GM23338 (cell line): ENCODE data around the gene OR51I1. TPM values are rescaled to one million over a fixed set of nuclear protein-coding genes. Genes with fewer than 3 reads are reported as not detected.

ENCODE experiments used
- ATAC-seq: fragments of 200-7000 bp; cut with Tn5 transposase; 3 replicates; pipeline ENCODE4 v1.9.1; 2020
- DNase-seq: peaks from one replicate; pipeline ENCODE4 v3.0.0-alpha.2; 2015; ENCODE audit warnings: low spot score
- H2AFZ ChIP-seq: fragments of 200-600 bp; sonication (generic); 2 replicates; pipeline ENCODE4 v1.8.0; 2016; ENCODE audit warnings: antibody characterized with exemption, mild to moderate bottlenecking, moderate library complexity
- H3F3A ChIP-seq: fragments of 200-600 bp; sonication (generic); replicated peaks from 2 replicates; pipeline ENCODE4 v1.8.0; 2017; ENCODE audit warnings: antibody characterized with exemption, mixed run types, low read depth
- H3K27ac ChIP-seq: fragments of 200-600 bp; sonication (generic); 2 replicates; pipeline ENCODE4 v1.6.1; 2016; ENCODE audit warnings: low read depth
- H3K27me3 ChIP-seq: fragments of 200-600 bp; sonication (generic); 2 replicates; pipeline ENCODE4 v1.8.0; 2016; ENCODE audit warnings: mild to moderate bottlenecking, mixed run types, moderate library complexity; ENCODE audit not compliant: insufficient read depth
- H3K36me3 ChIP-seq: fragments of 200-600 bp; sonication (generic); 2 replicates; pipeline ENCODE4 v1.8.0; 2016; ENCODE audit warnings: mild to moderate bottlenecking; ENCODE audit not compliant: insufficient read depth
- H3K4me1 ChIP-seq: fragments of 200-600 bp; sonication (generic); 2 replicates; pipeline ENCODE4 v1.8.0; 2016; ENCODE audit warnings: mild to moderate bottlenecking, moderate library complexity; ENCODE audit not compliant: insufficient read depth
- H3K4me2 ChIP-seq: fragments of 200-600 bp; sonication (generic); 2 replicates; pipeline ENCODE4 v1.7.1; 2017; ENCODE audit warnings: mixed run types
- H3K4me3 ChIP-seq: fragments of 200-600 bp; sonication (generic); 2 replicates; pipeline ENCODE4 v1.6.1; 2016; ENCODE audit warnings: mixed run types
- H3K79me2 ChIP-seq: fragments of 200-600 bp; sonication (generic); replicated peaks from 2 replicates; pipeline ENCODE4 v1.8.0; 2017; ENCODE audit warnings: mild to moderate bottlenecking; ENCODE audit not compliant: insufficient read depth
- H3K9me2 ChIP-seq: fragments of 200-600 bp; sonication (generic); 2 replicates; pipeline ENCODE4 v1.8.0; 2017; ENCODE audit not compliant: insufficient read depth
- H4K20me1 ChIP-seq: fragments of 200-600 bp; sonication (generic); replicated peaks from 2 replicates; pipeline ENCODE4 v1.8.0; 2017; ENCODE audit warnings: mild to moderate bottlenecking; ENCODE audit not compliant: insufficient read depth
- H3K27ac Mint-ChIP-seq: 2 replicates; pipeline ENCODE4 v1.8.0; 2020; ENCODE audit warnings: inconsistent platforms, mild to moderate bottlenecking, moderate library complexity, mixed read lengths
- H3K27me3 Mint-ChIP-seq: 3 replicates; pipeline ENCODE4 v1.8.0; 2022; ENCODE audit warnings: low read depth, mild to moderate bottlenecking, moderate library complexity, mixed read lengths, inconsistent platforms; ENCODE audit not compliant: insufficient read depth, poor library complexity
- H3K36me3 Mint-ChIP-seq: 3 replicates; pipeline ENCODE4 v1.8.0; 2021; ENCODE audit warnings: low read depth, mild to moderate bottlenecking, inconsistent platforms, moderate library complexity, mixed read lengths
- H3K4me1 Mint-ChIP-seq: 3 replicates; pipeline ENCODE4 v1.8.0; 2020; ENCODE audit warnings: mild to moderate bottlenecking, inconsistent platforms, mixed read lengths
- H3K4me3 Mint-ChIP-seq: 3 replicates; pipeline ENCODE4 v1.8.0; 2021; ENCODE audit warnings: moderate library complexity, mild to moderate bottlenecking, inconsistent platforms, mixed read lengths
- H3K9me3 Mint-ChIP-seq: 3 replicates; pipeline ENCODE4 v1.8.0; 2020; ENCODE audit warnings: moderate library complexity, mild to moderate bottlenecking, inconsistent platforms, mixed read lengths
- POLR2AphosphoS5 ChIP-seq: IDR thresholded peaks from 2 replicates; pipeline ENCODE4 v1.6.1; 2016; ENCODE audit warnings: antibody characterized with exemption, low read depth
- ZNF114 ChIP-seq: fragments of 250-450 bp; sonication (Bioruptor Pico); IDR thresholded peaks from 2 replicates; pipeline ENCODE4 v1.5.0; 2020; ENCODE audit warnings: mild to moderate bottlenecking, moderate library complexity
- ZNF331 ChIP-seq: fragments of 250-450 bp; sonication (Bioruptor Pico); IDR thresholded peaks from 2 replicates; pipeline ENCODE4 v1.5.0; 2020; ENCODE audit warnings: low read depth, mild to moderate bottlenecking, moderate library complexity
- polyA plus RNA-seq: library from polyadenylated mRNA; unstranded; fragments of >200 nt; fragmentation: Nextera tagmentation; extraction: Ambion mirVana; gene quantifications from 2 replicates; pipeline ENCODE4 v1.2.1, GENCODE V29; 2016
- total RNA-seq: library from RNA; depleted of rRNA; stranded (reverse); fragments of >200 nt; shearing (Covaris generic); gene quantifications from 2 replicates; pipeline ENCODE4 v1.2.3, GENCODE V29; 2014; rRNA removed
- TF ChIP-seq, protein P1 (sequence below): fragments of 250-450 bp; sonication (Bioruptor Pico); IDR thresholded peaks from 2 replicates; pipeline ENCODE4 v1.5.0; 2020; ENCODE audit warnings: mild to moderate bottlenecking, moderate library complexity

OR51I1 gene
- total and polyA plus RNA-seq, 2 experiments from 2014 or later = 1.1 TPM; not detected in 1

- Mint-ChIP-seq H3K27ac (no peak overlapping the region), H3K27me3 (peaks cover 2% of the 10 kb centered on the region), H3K4me1 (peaks cover 3% of the 10 kb centered on the region; the same call in 2 of the 3 replicates), H3K4me3 (no peak overlapping the region), H3K9me3 (peaks cover 2% of the 10 kb centered on the region; the same call in 1 of the 3 replicates), H3K36me3 (no peaks in the 10 kb centered on the region)
- H3K36me3 ChIP-seq = no peaks in the 10 kb centered on the region
- H3F3A ChIP-seq = no peaks in the 10 kb centered on the region
- no peak for DNase-seq
- H3K79me2 ChIP-seq = no peaks in the 10 kb centered on the region
- no peak overlapping the region for H3K4me2 ChIP-seq
- no peak for TF ChIP-seq POLR2AphosphoS5
- TF ChIP-seq, protein P1, sequence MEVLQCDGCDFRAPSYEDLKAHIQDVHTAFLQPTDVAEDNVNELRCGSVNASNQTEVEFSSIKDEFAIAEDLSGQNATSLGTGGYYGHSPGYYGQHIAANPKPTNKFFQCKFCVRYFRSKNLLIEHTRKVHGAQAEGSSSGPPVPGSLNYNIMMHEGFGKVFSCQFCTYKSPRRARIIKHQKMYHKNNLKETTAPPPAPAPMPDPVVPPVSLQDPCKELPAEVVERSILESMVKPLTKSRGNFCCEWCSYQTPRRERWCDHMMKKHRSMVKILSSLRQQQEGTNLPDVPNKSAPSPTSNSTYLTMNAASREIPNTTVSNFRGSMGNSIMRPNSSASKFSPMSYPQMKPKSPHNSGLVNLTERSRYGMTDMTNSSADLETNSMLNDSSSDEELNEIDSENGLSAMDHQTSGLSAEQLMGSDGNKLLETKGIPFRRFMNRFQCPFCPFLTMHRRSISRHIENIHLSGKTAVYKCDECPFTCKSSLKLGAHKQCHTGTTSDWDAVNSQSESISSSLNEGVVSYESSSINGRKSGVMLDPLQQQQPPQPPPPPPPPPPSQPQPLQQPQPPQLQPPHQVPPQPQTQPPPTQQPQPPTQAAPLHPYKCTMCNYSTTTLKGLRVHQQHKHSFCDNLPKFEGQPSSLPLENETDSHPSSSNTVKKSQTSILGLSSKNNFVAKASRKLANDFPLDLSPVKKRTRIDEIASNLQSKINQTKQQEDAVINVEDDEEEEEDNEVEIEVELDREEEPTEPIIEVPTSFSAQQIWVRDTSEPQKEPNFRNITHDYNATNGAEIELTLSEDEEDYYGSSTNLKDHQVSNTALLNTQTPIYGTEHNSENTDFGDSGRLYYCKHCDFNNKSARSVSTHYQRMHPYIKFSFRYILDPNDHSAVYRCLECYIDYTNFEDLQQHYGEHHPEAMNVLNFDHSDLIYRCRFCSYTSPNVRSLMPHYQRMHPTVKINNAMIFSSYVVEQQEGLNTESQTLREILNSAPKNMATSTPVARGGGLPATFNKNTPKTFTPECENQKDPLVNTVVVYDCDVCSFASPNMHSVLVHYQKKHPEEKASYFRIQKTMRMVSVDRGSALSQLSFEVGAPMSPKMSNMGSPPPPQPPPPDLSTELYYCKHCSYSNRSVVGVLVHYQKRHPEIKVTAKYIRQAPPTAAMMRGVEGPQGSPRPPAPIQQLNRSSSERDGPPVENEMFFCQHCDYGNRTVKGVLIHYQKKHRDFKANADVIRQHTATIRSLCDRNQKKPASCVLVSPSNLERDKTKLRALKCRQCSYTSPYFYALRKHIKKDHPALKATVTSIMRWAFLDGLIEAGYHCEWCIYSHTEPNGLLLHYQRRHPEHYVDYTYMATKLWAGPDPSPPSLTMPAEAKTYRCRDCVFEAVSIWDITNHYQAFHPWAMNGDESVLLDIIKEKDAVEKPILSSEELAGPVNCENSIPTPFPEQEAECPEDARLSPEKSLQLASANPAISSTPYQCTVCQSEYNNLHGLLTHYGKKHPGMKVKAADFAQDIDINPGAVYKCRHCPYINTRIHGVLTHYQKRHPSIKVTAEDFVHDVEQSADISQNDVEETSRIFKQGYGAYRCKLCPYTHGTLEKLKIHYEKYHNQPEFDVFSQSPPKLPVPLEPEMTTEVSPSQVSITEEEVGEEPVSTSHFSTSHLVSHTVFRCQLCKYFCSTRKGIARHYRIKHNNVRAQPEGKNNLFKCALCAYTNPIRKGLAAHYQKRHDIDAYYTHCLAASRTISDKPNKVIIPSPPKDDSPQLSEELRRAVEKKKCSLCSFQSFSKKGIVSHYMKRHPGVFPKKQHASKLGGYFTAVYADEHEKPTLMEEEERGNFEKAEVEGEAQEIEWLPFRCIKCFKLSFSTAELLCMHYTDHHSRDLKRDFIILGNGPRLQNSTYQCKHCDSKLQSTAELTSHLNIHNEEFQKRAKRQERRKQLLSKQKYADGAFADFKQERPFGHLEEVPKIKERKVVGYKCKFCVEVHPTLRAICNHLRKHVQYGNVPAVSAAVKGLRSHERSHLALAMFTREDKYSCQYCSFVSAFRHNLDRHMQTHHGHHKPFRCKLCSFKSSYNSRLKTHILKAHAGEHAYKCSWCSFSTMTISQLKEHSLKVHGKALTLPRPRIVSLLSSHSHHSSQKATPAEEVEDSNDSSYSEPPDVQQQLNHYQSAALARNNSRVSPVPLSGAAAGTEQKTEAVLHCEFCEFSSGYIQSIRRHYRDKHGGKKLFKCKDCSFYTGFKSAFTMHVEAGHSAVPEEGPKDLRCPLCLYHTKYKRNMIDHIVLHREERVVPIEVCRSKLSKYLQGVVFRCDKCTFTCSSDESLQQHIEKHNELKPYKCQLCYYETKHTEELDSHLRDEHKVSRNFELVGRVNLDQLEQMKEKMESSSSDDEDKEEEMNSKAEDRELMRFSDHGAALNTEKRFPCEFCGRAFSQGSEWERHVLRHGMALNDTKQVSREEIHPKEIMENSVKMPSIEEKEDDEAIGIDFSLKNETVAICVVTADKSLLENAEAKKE (CRISPR knock-in tag) = 0 out of 2 replicates have a peak, but pooled peaks have one; percentile 1
- H3K4me1 ChIP-seq = no peaks in the 10 kb centered on the region
- peak; percentile 34 for ATAC-seq
- no peak overlapping the region for H2AFZ ChIP-seq
- 0 out of 2 replicates have a peak, but pooled peaks cover 3% of the 10 kb centered on the region for H3K9me2 ChIP-seq
- H3K27me3 ChIP-seq = no peaks in the 10 kb centered on the region
- H3K27ac ChIP-seq = no peak overlapping the region
- H3K4me3 ChIP-seq = no peak overlapping the region
- no peaks in the 10 kb centered on the region for H4K20me1 ChIP-seq
Observed at GRCh38 chr11:5398936-5399335, 42.4 kb downstream of the OR51I1 start.

DNA sequence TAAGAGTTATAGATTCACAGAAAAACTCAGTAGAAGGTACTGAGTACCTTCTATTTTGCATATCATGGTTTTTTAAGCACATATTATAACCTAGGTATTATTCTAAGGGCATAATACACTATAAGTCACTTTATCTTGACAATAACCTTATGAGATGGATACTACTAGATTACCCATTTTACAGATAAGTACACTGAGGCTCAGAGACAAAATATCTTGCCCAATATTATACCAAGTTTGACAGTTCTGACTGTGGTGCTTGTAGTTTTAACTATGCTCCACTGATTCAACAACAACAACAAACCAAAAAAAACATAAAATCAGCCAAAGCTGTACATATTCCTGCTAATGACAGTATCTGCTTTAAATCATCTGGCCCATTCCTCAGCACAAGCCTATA, 47.2 kb downstream of the OR51I1 start:
- TF ChIP-seq ZNF331 (CRISPR knock-in tag) (no peak), ZNF114 (CRISPR knock-in tag) (no peak)
- Histone ChIP-seq H3K36me3 (no peaks in the 10 kb centered on the region), H4K20me1 (no peaks in the 10 kb centered on the region), H3K4me1 (no peaks in the 10 kb centered on the region), H2AFZ (no peak overlapping the region), H3K27me3 (no peaks in the 10 kb centered on the region), H3K4me3 (no peak overlapping the region), H3K79me2 (no peaks in the 10 kb centered on the region), H3K4me2 (no peak overlapping the region), H3F3A (no peaks in the 10 kb centered on the region), H3K27ac (no peak overlapping the region), H3K9me2 (0 out of 2 replicates have a peak, but pooled peaks cover 3% of the 10 kb centered on the region)
- peaks cover 2% of the 10 kb centered on the region for H3K27me3 Mint-ChIP-seq
- ATAC-seq (no peak), DNase-seq (no peak)
- peaks cover 3% of the 10 kb centered on the region; the same call in 2 of the 3 replicates for H3K4me1 Mint-ChIP-seq
- no peaks in the 10 kb centered on the region for H3K36me3 Mint-ChIP-seq
- H3K27ac Mint-ChIP-seq = no peak overlapping the region
- H3K9me3 Mint-ChIP-seq = no peaks in the 10 kb centered on the region; the same call in 2 of the 3 replicates
- no peak overlapping the region for H3K4me3 Mint-ChIP-seq

Other genes with a start within 250 kb of the OR51I1 start
- gene OR51V1, start 240.8 kb downstream of the OR51I1 start, total RNA-seq = not detected in 2 replicates
- gene OR51V1, start 240.8 kb downstream of the OR51I1 start, polyA plus RNA-seq = not detected in 2 replicates
- gene HBB, start 214.4 kb downstream of the OR51I1 start, total RNA-seq = not detected in 2 replicates
- gene HBB, start 214.4 kb downstream of the OR51I1 start, polyA plus RNA-seq = not detected in 2 replicates
- not detected in 2 replicates for gene HBD, start 207.0 kb downstream of the OR51I1 start, total RNA-seq
- not detected in 2 replicates for gene HBD, start 207.0 kb downstream of the OR51I1 start, polyA plus RNA-seq
- gene HBG1, start 191.7 kb downstream of the OR51I1 start, total RNA-seq = not detected in 2 replicates
- not detected in 2 replicates for gene HBG1, start 191.7 kb downstream of the OR51I1 start, polyA plus RNA-seq
- gene HBG2, start 186.7 kb downstream of the OR51I1 start, total RNA-seq = not detected in 2 replicates
- not detected in 2 replicates for gene HBG2, start 186.7 kb downstream of the OR51I1 start, polyA plus RNA-seq
- 1.0 TPM in 1 of 2 replicates, not detected in the other for gene HBE1, start 171.6 kb downstream of the OR51I1 start, total RNA-seq
- not detected in 2 replicates for gene HBE1, start 171.6 kb downstream of the OR51I1 start, polyA plus RNA-seq
- gene OR51B4, start 139.6 kb downstream of the OR51I1 start, total RNA-seq = not detected in 2 replicates
- gene OR51B4, start 139.6 kb downstream of the OR51I1 start, polyA plus RNA-seq = not detected in 2 replicates
- not detected in 2 replicates for gene OR51B2, start 117.2 kb downstream of the OR51I1 start, total RNA-seq
- gene OR51B2, start 117.2 kb downstream of the OR51I1 start, polyA plus RNA-seq = not detected in 2 replicates
- not detected in 2 replicates for gene OR51B5, start 98.0 kb downstream of the OR51I1 start, total RNA-seq
- gene OR51B5, start 98.0 kb downstream of the OR51I1 start, polyA plus RNA-seq = not detected in 2 replicates
- not detected in 2 replicates for gene OR51B6, start 90.0 kb downstream of the OR51I1 start, total RNA-seq
- not detected in 2 replicates for gene OR51B6, start 90.0 kb downstream of the OR51I1 start, polyA plus RNA-seq
- 0.03 and 0.35 TPM in 2 replicates for gene OR51M1, start 57.7 kb downstream of the OR51I1 start, total RNA-seq
- gene OR51M1, start 57.7 kb downstream of the OR51I1 start, polyA plus RNA-seq = not detected in 2 replicates
- gene OR51Q1, start 19.4 kb downstream of the OR51I1 start, total RNA-seq = not detected in 2 replicates
- gene OR51Q1, start 19.4 kb downstream of the OR51I1 start, polyA plus RNA-seq = not detected in 2 replicates
- gene OR51I2, start 7.8 kb upstream of the OR51I1 start, total RNA-seq = not detected in 2 replicates
- gene OR51I2, start 7.8 kb upstream of the OR51I1 start, polyA plus RNA-seq = not detected in 2 replicates
- gene OR52D1, start 47.2 kb upstream of the OR51I1 start, total RNA-seq = not detected in 2 replicates
- not detected in 2 replicates for gene OR52D1, start 47.2 kb upstream of the OR51I1 start, polyA plus RNA-seq
- gene UBQLN3, start 68.4 kb upstream of the OR51I1 start, total RNA-seq = not detected in 2 replicates
- gene UBQLN3, start 68.4 kb upstream of the OR51I1 start, polyA plus RNA-seq = not detected in 2 replicates
- 0.35 and 0.52 TPM in 2 replicates for gene UBQLNL, start 75.2 kb upstream of the OR51I1 start, total RNA-seq
- gene UBQLNL, start 75.2 kb upstream of the OR51I1 start, polyA plus RNA-seq = 0.09 TPM in 1 of 2 replicates, not detected in the other
- gene OR52H1, start 107.0 kb upstream of the OR51I1 start, total RNA-seq = 0.28 TPM in 1 of 2 replicates, not detected in the other
- gene OR52H1, start 107.0 kb upstream of the OR51I1 start, polyA plus RNA-seq = not detected in 2 replicates
- gene OR52B6, start 139.4 kb upstream of the OR51I1 start, total RNA-seq = not detected in 2 replicates
- gene OR52B6, start 139.4 kb upstream of the OR51I1 start, polyA plus RNA-seq = not detected in 2 replicates
- gene TRIM6, start 155.1 kb upstream of the OR51I1 start, total RNA-seq = 49.0 and 50.8 TPM in 2 replicates
- gene TRIM6, start 155.1 kb upstream of the OR51I1 start, polyA plus RNA-seq = 24.3 and 26.4 TPM in 2 replicates
- 1.1 and 2.6 TPM in 2 replicates for gene TRIM34, start 183.5 kb upstream of the OR51I1 start, total RNA-seq
- gene TRIM34, start 183.5 kb upstream of the OR51I1 start, polyA plus RNA-seq = 0.57 and 1.9 TPM in 2 replicates
- 17.7 and 20.8 TPM in 2 replicates for gene TRIM5, start 243.6 kb upstream of the OR51I1 start, total RNA-seq
- 16.1 and 21.0 TPM in 2 replicates for gene TRIM5, start 243.6 kb upstream of the OR51I1 start, polyA plus RNA-seq
- gene TRIM22, start 248.3 kb upstream of the OR51I1 start, total RNA-seq = 30.9 and 41.1 TPM in 2 replicates
- 17.8 and 23.9 TPM in 2 replicates for gene TRIM22, start 248.3 kb upstream of the OR51I1 start, polyA plus RNA-seq